GM12865 (cell line): Measurements from ENCODE around the gene FARP1.
"Not testable (repeated sequence)": the region's sequence is repeated elsewhere in the genome, so short reads cannot be mapped to it uniquely, and the experiment has no call there.

ENCODE experiments used
- DNase-seq: peaks from one replicate; pipeline ENCODE4 v3.0.0; 2010; ENCODE audit warnings: low read depth
- H3K4me3 ChIP-seq: 2 replicates; pipeline ENCODE4 v1.5.1; 2011; ENCODE audit warnings: mild to moderate bottlenecking, low read depth, low read length, control low read depth
- CTCF ChIP-seq: IDR thresholded peaks from 2 replicates; pipeline ENCODE4 v1.5.1; 2011; ENCODE audit warnings: low read length, control low read depth, low read depth, inconsistent platforms; ENCODE audit not compliant: insufficient read depth; ENCODE audit errors: missing control alignments

FARP1 gene

GRCh38 chr13:98270819-98271218, 127.9 kb downstream of the FARP1 start:
- DNase-seq: no peak
- TF ChIP-seq CTCF: no peak
- H3K4me3 ChIP-seq: no peak overlapping the region

GRCh38 chr13:98271646-98272045, 128.8 kb downstream of the FARP1 start:
- H3K4me3 ChIP-seq, DNase-seq: not testable (repeated sequence)

- H3K4me3 ChIP-seq: no peak overlapping the region
- DNase-seq: no peak
- no peak for TF ChIP-seq CTCF
Measured at GRCh38 chr13:98272549-98272948, 129.7 kb downstream of the FARP1 start.

GRCh38 chr13:98273067-98273823, 130.4 kb downstream of the FARP1 start:
- no peak for DNase-seq
- no peak overlapping the region for H3K4me3 ChIP-seq
- no peak for TF ChIP-seq CTCF

- TF ChIP-seq CTCF: no peak
- no peak overlapping the region for H3K4me3 ChIP-seq
- DNase-seq: no peak
Measured at GRCh38 chr13:98273824-98274742, 131.2 kb downstream of the FARP1 start.

GRCh38 chr13:98274921-98275487, 132.1 kb downstream of the FARP1 start:
- no peak overlapping the region for H3K4me3 ChIP-seq
- DNase-seq: no peak
- TF ChIP-seq CTCF: no peak

GRCh38 chr13:98275681-98276171, 132.8 kb downstream of the FARP1 start:
- no peak overlapping the region for H3K4me3 ChIP-seq
- TF ChIP-seq CTCF: no peak
- no peak for DNase-seq
